GM18861 (cell line): ENCODE measurements around the gene GHDC.
"Not testable (repeated sequence)": the region's sequence is repeated elsewhere in the genome, so short reads cannot be mapped to it uniquely, and the experiment has no call there.

Experiments
- ATAC-seq: cut with Tn5 transposase; IDR thresholded peaks from one replicate; pipeline ENCODE4 v1.9.1; 2021; ENCODE audit not compliant: unreplicated experiment

GHDC gene

DNA sequence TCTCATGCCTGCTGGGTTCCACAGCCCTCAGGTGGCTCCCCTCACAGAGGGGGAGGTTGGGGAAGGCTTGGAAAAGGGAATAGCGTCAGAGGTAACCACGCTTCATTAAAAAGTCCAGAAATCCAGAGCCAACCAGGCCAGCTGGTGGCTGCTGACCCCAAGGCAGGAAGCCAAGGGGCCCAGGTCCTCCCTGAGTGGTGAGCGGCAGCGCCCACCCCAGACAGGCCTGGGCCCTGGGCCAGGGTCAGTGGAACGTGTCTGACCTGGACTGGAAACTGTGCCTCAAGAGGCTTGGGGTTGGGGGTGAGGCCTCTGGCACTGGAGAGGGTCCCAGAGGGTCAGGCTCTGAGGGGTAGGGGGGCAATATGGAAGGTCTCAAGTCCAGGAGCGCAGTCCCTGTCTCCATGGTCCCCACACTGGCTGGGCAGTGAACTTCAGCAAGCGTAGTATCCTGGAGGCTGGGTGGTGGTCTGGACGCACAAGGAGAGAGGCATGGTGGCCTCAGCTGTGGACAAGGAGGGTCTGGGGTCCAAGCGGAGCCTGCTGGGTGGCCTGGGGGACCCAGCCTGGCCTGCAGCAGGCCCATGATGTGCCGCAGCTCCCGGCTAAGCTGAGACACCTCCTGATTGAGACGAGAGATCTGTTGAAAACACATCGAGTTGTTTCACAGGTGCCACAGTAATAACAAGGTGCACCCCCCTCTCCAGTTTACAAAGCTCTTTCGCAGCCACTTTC, 34.3 kb downstream of the GHDC start:
- no peak for ATAC-seq

DNA sequence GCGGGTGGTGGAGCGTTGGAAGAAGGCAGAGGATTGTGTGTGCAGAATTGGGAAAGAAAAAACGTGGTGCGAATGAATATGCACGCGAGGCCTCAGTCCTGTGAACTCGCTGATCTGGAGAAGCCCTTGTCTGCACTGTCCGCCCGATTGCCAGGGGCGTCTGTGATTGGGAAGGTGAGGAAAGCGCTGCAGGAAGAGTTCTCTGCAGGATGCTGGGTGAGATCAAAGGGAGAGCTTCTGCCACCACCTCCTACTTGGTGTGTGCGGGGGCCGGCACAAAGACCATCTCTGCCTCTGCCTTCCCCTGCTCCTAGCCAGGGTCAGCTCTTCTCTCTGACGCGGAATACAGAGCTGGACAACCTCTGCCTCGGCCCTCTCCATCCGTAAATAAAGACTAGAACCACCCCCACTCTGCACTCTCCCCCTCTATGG, 38.7 kb downstream of the GHDC start:
- no peak for ATAC-seq

DNA sequence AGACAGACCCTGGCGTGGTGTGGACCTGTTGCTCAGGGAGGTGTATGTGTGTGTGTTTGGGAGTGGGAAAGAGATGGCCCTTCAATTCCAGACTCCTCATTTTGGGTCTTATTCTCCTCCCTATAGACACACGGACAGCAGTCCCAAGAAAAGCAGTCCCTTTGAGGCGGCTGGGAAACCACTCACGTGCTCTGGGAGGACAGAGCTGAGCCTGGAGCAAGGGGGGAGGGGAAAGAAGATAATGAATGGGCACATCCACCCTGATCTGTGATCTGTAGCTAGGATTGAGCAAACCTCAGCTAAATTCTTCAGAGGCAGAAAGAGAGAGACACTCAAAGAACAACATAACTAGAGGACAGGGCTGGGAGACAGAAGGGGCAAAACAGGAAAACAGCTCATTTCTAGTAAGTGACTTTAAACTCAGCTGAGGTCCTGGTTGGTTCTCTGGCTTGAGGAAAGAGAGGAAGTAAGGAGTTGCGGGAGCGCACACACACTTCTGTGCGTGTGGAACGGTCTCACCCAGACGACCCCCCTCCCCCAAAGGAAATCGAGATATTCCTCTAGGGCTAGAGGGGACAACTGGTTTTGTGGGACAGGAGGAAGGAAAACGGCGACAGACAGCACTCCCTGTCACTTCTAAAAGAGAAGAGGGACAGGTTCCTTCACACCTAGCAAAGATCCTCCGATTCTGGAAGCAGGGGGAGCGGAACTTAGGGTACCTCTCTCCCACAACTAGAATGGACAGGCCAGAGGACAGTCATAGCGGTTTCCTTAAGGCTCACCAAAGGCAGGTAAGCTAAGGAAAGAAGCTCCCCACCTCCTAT, 40.2 kb downstream of the GHDC start:
- no peak for ATAC-seq

DNA sequence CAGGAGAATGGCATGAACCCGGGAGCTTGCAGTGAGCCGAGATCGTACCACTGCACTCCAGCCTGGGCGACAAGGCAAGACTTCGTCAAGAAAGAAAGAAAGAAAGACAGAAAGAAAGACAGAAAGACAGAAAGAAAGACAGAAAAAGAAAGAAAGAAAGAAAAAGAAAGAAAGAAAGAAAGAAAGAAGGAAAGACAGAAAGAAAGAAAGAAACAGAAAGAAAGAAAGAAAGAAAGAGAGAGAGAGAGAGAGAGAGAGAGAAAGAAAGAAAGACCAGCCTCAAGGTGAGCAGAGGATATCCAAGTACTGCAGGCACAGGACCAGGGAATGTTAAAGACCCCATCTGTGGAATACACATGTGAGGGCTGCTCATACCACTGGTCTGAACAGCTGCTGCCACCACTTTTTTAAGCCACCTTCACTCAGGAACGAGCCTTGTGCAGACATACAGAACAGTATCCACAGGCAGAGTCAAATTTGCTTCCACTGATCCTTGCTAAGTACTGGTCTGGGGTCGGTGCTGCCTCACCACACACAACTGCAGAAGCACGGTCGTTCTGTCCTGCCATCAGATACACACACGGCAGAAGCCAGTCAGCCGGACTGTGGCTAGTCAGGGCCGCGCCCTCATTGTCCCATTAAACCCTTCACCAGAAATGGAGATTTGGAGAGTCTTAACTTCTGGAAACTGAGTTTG, 47.2 kb downstream of the GHDC start:
- ATAC-seq = no peak

DNA sequence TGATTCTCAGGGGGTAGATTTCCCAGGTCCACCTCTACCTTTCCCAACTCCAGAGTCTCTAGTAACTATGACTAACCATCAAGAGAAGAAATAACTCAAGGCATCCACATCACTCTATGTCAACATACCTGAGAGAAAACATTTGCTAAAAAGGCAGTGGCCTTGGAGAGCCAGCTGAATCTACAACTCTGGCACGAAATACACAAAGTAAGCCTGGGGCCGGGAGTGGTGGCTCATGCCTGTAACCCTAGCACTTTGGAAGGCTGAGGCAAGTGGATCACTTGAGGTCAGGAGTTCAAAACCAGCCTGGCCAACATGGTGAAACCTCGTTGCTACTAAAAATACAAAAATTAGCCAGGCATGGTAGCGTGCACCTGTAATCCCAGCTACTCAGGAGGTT, 51.2 kb downstream of the GHDC start:
- ATAC-seq = not testable (repeated sequence)

DNA sequence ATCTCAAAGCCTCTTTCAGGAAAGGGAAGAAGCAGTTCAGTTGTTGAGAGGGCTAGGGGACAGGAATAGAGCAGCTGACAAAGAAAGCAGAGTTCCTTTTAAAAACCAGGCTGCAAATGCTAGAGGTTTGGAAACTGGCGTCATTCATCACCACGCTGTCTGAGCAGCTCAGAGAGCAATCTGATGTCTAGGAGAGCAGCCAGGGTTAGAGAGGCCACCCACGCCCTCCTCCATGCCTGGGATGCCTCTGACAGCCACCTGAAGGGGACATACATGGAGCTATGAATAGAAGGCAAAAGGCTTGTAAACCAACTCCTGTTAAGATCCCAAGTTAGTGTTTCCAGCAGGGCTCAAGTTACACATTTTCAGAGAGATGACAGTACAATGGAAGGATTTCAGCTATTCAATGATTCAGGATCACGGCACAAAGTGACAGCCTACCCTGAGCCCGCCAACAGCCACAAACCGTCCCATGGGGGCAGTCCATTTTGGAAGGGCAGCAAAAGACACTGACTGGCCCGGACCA, 51.9 kb downstream of the GHDC start:
- ATAC-seq = no peak

DNA sequence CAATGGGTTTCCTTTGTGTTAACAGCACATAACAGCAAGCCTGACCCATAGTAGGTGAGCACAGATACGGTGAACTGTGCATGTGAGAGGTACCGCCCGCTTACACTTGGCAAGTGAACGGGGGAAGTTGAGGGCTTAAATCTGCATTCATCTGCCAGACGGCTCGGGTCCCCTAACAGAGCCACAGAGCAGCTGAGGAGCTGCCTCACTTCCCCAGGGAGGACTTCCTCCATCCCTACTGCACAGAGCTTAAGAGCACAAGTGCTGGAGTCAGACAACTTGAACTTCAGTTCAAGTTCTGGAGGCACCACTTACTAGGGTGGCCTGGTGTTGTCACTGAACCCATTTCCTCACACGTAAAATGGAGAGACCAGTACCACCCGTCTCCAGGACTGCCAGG, 52.9 kb downstream of the GHDC start:
- no peak for ATAC-seq

DNA sequence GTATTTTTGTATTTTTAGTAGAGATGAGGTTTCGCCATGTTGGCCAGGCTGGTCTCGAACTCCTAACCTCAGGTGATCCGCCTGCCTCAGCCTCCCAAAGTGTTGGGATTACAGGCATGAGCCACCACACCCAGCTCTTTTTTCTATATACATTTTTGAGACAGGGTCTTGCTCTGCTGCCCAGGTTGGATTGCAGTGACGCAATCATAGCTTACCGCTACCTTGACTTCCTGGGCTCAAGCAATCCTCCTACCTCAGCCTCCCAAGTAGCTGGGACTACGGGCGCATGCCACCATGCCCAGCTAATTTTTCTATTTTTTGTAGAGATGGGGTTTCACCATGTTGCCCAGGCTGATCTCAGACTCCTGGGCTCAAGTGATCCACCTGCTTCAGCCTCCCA, 53.6 kb downstream of the GHDC start:
- not testable (repeated sequence) for ATAC-seq
